Raji (cell line): Measurements from ENCODE around the gene RTEL1.

ENCODE experiments used
- POLR2A ChIP-seq: IDR thresholded peaks from 2 replicates; pipeline ENCODE4 v1.6.1; 2011; ENCODE audit warnings: low read depth, low read length, control low read depth; ENCODE audit not compliant: insufficient read depth

The RTEL1 gene

DNA sequence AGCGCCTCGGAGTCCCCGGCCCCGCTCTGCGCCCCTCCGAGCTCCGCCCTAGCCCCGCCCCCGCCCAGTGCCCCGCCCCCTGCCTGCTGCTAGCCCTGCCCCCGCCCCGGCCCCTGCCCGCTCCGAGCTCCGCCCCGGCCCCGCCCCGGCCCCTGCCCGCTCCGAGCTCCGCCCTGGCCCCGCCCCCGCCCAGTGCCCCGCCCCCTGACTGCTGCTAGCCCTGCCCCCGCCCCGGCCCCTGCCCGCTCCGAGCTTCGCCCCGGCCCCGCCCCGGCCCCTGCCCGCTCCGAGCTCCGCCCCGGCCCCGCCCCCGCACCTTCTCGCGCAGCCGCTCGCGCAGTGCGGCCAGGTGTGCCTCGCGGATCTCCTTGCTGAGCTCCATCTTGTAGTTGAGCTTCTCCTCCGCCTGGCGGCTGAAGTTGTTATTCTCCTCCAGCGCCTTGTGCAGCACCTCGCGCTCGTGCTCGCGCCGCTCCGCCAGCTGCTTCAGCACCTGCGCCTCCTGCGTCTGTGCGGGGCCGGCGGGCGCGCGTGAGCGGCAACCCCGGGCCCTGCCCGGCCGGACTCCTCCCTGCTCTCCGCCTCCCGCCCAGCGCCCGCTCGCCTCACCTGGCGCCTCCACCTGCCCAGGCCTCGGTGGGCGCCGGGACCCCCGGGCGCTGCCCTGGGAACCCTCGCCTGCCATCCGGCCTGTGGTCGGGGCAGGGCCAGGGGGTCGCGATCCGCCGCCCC lies 16.2 kb upstream of the RTEL1 start:
- peak; percentile 39; the same call in 1 of the 2 replicates for TF ChIP-seq POLR2A

DNA sequence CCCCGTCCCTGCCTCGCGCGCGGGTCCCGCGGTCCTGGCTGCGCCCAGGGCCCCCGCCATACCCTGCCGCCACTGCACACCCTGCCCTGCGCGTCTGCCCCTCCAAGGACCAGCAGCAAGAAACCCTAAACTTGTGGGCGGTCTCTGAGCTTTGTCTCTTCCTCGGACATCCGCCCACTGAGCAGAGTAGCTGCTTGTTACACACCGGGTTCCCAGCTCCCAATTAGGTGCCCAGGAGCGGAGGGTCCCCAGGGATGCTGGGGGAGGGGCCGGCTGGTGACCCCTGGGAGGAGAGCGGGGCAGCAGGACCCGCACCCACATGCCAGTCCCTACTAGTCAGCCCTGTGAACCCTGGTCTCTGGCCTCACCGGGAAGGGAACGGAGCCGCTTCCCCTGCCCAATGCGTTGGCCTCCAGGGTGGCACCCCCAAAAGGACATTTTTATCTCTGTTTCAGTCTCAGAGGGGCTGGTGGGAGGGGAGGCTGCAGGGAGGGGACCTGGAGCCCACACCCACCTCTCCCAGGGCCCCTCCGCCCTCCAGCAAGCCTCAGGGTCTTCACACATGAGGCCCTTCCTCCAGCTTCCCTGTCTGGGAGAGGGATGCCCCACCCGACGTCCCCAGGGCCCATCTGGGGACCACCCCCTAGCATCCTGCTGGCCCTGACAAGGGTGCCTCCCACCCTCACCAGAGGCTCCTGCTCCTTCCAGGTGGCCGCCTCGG lies 15.4 kb upstream of the RTEL1 start:
- TF ChIP-seq POLR2A: no peak

DNA sequence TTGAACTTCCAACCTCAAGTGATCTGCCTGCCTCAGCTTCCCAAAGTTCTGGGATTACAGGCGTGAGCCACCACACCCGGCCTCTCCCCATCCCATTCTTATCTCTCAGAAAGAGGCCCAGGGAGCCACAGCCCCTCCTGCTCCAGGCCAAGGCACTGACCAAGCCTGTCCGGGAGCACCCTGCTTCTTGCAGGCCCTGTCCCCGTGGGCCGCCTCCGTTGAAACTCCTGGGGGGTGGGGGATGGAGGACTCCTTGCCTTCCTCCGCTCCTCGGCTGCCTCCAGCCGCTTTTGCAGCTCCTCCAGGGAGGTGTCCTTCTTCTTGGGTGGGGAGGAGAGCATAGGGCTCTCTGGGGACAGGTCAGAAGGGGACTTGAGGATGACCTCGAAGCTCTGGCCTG lies 14.6 kb upstream of the RTEL1 start:
- TF ChIP-seq POLR2A: no peak

DNA sequence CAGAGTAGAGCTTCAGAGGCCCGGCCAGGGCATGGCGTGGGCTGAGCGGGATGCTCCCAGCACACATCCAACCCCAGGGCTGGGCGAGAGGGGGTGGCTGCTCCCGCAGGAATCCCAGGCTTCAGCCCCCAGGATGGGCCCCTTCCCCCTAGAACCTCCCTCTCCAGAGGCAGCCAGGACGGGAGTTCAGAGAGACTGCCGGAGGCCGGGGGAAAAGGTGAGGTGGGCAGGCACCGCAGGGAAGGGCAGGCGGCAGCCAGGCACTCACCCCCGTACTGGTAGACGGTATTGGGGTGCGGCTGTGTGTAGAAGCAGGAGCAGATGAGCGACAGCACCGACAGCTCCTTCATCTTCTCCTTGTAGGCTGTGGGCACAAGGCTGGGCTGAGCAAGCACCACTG lies 14.2 kb upstream of the RTEL1 start:
- TF ChIP-seq POLR2A: no peak

DNA sequence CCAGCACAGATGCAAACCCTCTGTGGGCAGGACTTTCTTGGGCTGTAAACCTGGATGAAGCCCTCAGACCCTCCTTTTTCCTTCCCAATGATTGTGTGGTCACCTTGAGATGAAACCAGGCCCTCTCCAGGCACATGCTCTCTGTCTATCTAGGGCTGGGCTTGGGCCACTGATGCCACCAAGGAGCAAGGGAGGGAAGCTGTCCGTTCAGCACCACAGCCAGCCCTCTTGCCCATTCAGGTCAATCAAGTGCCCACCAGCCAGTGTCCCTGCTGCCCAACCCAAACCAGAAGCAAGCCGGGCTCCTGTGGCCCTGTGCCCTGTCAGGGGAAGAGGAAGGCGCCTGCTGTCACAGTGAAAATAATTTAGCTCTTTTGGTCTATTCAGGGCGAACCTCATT lies 12.9 kb upstream of the RTEL1 start:
- no peak for TF ChIP-seq POLR2A

DNA sequence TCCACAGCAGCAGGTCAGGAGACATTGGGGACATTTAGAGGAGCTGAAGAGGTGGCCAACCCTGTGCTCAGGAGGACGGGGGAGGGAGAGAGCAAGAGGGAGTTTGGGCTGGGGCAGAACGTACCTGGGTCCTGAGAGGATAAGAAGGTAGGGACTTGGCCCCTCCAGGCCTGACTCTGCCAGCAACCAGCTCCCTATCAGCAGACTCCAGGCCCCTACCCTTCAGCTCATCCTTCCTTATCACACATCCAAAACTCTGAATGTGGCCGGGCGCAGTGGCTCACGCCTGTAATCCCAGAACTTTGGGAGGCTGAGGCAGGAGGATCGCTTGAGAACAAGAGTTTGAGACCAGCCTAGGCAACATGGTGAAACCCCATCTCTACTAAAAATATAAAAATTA lies 9.9 kb upstream of the RTEL1 start:
- no peak for TF ChIP-seq POLR2A

DNA sequence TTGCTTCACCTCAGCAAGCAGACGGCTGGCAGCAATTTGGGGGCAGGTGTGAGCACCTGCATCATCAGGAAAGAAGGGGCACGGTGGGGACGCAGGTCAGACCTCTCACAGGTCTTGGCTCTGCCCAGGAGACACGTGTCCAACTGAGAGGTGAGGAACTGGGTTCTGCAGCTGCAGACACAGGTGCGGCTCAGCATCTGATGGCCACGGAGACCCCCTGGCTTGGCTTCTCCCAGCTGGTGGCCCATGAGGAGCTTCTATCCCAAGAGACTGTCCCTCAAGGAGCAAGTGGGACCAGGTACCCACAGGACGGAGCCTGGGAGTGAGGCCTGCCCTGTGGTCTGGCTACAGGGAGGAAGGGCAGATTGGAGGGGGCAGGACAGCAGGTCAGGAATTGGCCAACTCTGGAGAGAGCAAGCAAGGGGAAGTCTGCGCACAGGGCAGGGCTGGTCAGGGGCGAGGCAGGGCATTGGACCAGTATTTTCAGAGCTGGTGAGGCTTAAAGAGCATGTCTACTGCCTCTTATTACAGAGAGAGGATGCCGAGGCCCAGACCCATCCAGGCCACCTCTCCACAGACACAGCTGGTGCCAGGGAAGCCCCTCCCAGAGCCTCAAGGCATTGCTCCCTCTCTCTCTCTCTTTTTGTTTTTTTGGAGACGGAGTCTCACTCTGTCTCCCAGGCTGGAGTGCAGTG lies 9.1 kb upstream of the RTEL1 start:
- TF ChIP-seq POLR2A: no peak

DNA sequence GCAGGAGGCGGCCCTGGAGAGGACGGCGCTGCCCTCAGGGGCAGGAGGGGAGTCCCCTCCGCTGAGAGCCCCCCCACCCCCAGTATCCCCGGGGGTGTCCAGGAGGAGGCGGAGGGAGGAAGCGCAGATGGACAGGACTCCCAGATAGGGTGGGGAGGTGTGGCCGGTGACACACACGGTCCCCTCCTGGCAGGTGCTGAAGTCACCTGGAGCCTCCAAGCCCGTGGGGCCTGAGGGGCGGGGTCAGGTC lies 6.2 kb upstream of the RTEL1 start:
- no peak for TF ChIP-seq POLR2A

DNA sequence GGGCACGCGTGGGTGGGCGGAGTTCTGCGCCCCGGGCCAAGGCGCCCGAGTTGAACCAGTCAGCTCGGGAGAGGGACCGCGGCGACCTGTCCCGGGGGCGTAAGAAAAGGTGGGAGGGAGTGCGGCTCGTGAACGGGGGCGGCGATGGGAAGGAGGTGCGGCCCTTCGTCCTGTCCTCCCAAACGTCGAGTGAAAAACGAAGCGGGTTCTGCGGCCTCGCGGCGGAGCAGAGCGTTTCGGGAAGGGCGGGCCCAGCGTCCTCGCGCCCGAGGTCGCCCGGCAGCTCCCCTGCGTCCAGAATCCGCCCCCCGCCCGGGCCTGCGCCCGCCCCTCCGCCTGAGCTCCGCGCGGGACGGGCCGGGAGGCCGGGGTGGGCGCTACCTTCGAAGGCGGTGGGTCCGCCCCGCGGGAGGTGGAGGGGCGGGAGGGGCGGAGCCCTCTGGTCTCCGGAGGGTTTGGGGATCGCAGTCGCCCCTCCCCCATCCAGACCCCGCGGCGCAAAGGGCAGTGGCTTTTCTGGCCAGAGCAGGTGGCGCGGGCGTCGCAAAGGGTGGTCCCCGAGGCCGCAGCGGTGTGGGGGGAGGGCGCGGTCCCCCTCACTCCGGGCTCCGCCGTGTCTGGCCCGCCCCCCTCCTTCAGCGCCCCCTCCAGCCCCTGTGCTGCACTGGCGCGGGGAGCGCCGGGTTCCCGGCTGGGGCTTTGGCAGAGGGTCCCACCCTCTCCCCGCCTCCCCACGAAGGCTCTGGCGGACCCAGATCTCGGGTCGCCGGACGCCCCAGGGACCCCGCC lies 5.7 kb upstream of the RTEL1 start:
- TF ChIP-seq POLR2A: no peak

DNA sequence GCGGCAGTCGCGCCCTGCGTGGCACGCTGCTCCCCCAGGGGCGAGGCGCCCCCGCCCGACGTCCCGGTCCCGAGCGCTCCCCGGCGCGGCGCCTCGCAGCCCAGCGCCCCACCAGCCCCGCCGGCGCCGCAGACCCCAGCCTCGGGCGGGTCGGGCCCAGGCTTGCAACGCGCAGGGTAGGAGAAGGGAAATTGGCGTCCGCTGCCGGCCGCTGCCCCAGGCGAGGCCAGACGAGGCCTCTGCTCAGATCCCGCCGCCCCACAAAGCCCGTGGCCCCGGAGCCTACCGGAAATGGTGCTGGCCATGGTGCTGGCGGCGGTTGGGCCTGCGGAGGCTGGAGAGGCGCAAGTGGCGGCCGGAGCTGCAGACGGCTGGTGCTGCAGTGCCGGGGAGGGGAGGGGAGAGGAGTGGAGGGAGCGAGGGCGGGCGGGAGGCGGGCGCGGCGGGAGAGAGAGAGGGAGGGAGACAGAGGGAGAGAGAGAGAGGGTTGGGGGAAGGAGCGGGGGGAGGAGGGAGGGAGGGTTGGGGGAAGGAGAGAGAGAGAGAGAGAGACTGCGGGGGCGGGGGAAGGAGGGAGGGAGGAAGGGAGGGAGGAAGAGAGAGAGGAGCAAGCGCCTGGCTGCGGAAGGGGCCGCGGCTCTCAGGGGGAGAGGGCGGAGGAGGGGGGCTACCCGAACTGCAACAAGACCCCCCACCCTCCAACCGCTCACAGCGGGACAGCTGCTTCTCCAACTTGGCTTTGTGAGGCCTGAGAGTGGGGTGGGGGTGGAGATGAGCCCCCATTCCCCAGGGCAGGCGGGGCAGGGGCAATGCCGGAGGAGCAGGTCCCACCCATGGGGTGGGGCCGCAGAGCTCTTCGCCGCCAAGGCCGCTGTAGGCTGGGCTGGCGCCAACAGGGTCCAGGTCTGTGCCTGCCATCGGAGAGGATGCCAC lies 4.8 kb upstream of the RTEL1 start, which contains the start of gene STMN3:
Gene STMN3 (minus strand): TSS at position 384 of the 933 bp plus-strand sequence. CDS start 79 bp downstream, at position 305.
- TF ChIP-seq POLR2A: no peak

DNA sequence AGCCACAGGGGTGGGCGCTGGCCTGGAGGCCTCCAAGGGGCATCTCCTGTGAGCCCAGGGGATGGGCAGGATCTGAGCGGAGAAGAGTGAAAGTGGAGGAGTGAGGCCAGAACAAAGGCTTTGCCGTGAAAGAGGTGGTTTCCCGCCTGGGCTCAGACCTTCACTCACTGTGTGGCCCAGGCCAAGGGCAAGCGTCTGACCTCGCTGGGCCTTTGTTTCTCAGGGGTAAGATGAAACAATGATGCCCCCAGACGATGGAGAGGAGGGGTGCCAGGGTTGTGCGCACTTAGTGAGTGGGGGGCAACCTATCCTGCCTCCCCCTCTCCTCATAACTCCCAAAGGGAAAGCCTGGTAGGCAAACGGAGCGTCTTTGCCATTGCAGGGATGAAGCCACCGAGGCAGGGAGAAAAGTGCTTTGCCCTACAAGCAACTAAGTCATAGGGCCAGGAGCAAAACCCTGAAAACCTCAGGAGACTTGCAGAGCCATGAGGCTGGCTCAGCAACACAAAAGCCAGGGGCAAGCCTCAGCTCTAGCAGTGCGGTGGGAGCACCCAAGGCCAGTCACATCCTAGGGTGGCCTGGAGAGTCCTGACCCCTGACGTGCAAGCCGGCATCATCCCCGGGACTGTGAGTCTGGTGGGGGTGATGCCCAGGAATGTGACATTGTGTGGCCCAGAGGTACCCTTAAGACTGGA lies 4.0 kb upstream of the RTEL1 start:
- no peak for TF ChIP-seq POLR2A

DNA sequence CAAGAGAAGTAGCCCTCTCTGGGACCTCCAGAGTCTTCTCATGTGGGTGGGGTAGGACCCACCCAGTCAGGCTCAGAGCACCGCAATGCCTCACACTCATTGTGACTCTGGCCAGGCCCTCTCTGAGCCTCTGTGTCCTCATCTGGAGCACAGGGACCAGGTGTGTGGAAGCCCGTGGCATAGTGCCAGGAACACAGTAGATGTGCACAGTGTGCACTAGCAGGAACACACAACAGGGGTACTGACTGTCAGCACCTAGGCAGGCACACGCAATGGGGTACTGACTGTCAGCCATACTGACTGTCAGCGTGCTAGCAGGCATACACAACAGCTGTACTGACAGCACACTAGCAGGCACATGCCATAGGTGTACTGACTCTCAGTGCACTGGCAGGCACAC lies 2.9 kb upstream of the RTEL1 start:
- no peak for TF ChIP-seq POLR2A

DNA sequence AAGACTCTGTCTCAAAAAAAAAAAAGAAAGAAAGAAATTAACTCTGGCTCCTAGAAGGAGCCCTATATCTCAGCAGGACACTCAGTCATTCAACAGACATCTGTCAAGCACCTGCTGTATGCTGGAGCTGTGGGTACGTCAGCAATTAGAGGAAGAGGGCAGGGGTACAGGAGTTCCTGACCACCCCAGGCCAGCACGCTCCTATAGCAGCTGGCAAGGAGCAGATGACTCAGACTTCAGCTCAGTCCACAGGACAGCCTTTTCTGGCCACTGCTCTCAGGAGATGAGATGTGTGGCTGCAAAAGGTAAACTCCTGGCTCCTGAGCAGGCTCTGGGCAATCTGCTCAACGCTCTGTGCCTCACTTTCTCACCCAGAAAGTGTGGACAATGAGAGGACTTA lies 1.7 kb upstream of the RTEL1 start:
- no peak for TF ChIP-seq POLR2A
